IMR-90 (cell line): Measurements from ENCODE around the gene SAMD8. TPM values are rescaled to one million over a fixed set of nuclear protein-coding genes. Genes with fewer than 3 reads are reported as not detected.
A peak's percentile ranks its signal among the peaks of the same experiment; 100 is the strongest.
"Not testable (repeated sequence)": the region's sequence is repeated elsewhere in the genome, so short reads cannot be mapped to it uniquely, and the experiment has no call there.

Source experiments
- ATAC-seq: fragments of 200-7000 bp; cut with Tn5 transposase; 2 replicates; pipeline ENCODE4 v1.9.1; 2020; ENCODE audit warnings: low read depth, mild to moderate bottlenecking, moderate library complexity
- BruUV-seq: library from RNA; stranded (reverse); fragments of 400-500 nt; replicated peaks from 2 replicates; lab custom pipeline; 2021; lab: Mats Ljungman, UMichigan
- CTCF ChIA-PET: fragments of 300-600 bp; formaldehyde crosslinking; extraction: SDS; loops from one replicate; lab custom pipeline; 2021; ENCODE audit warnings: antibody characterized with exemption; lab: Yijun Ruan, JAX
- POLR2A ChIA-PET: fragments of 300-600 bp; sonication (Branson Sonifier 250); formaldehyde crosslinking; loops from one replicate; lab custom pipeline; 2022; ENCODE audit warnings: antibody characterized with exemption; ENCODE audit not compliant: unreplicated experiment; lab: Charles Lee
- DNase-seq: peaks from one replicate; pipeline ENCODE4 v3.0.0; 2013
- H2AFZ ChIP-seq: replicated peaks from 2 replicates; pipeline ENCODE3; 2013; ENCODE audit warnings: low read length, mild to moderate bottlenecking; ENCODE audit not compliant: poor library complexity
- H2AK5ac ChIP-seq: 2 replicates; pipeline ENCODE4 v1.6.1; 2013; ENCODE audit warnings: low read depth, low read length, inconsistent platforms
- H2AK9ac ChIP-seq: replicated peaks from 2 replicates; pipeline ENCODE3; 2013; ENCODE audit warnings: mild to moderate bottlenecking, low read depth, low read length, moderate library complexity; ENCODE audit not compliant: poor library complexity
- H2BK120ac ChIP-seq: 2 replicates; pipeline ENCODE4 v1.6.1; 2013; ENCODE audit warnings: low read depth, low read length, inconsistent platforms
- H2BK15ac ChIP-seq: 3 replicates; pipeline ENCODE4 v1.6.1; 2013; ENCODE audit warnings: low read depth, low read length, inconsistent platforms
- H2BK20ac ChIP-seq: 2 replicates; pipeline ENCODE4 v1.6.1; 2013; ENCODE audit warnings: low read depth, mild to moderate bottlenecking, inconsistent platforms, low read length, moderate library complexity
- H2BK5ac ChIP-seq: 2 replicates; pipeline ENCODE4 v1.6.1; 2013; ENCODE audit warnings: mild to moderate bottlenecking, low read depth, low read length, inconsistent platforms; ENCODE audit not compliant: poor library complexity, severe bottlenecking
- H3K14ac ChIP-seq: replicated peaks from 2 replicates; pipeline ENCODE4 v1.6.1; 2013; ENCODE audit warnings: low read depth, low read length, inconsistent platforms
- H3K18ac ChIP-seq: 2 replicates; pipeline ENCODE4 v1.6.1; 2013; ENCODE audit warnings: low read depth, low read length, control low read depth
- H3K23ac ChIP-seq: 2 replicates; pipeline ENCODE4 v1.6.1; 2013; ENCODE audit warnings: low read depth, low read length, inconsistent platforms
- H3K27ac ChIP-seq: 2 replicates; pipeline ENCODE4 v1.5.1; 2013; ENCODE audit warnings: mild to moderate bottlenecking, control low read depth, low read length; ENCODE audit not compliant: insufficient read depth
- H3K27me3 ChIP-seq: 2 replicates; pipeline ENCODE4 v1.6.1; 2013; ENCODE audit warnings: low read length; ENCODE audit not compliant: control insufficient read depth, insufficient read depth
- H3K36me3 ChIP-seq: 2 replicates; pipeline ENCODE4 v1.6.1; 2013; ENCODE audit warnings: low read length, mixed read lengths; ENCODE audit not compliant: control insufficient read depth, insufficient read depth
- H3K4ac ChIP-seq: 2 replicates; pipeline ENCODE4 v1.6.1; 2013; ENCODE audit warnings: low read depth, low read length, inconsistent platforms
- H3K4me1 ChIP-seq: 2 replicates; pipeline ENCODE4 v1.6.1; 2013; ENCODE audit warnings: low read length, mixed read lengths; ENCODE audit not compliant: control insufficient read depth, insufficient read depth
- H3K4me2 ChIP-seq: 2 replicates; pipeline ENCODE4 v1.6.1; 2013; ENCODE audit warnings: low read depth, mild to moderate bottlenecking, control low read depth, low read length, moderate library complexity
- H3K4me3 ChIP-seq: 2 replicates; pipeline ENCODE4 v1.5.1; 2013; ENCODE audit warnings: low read depth, mild to moderate bottlenecking, control low read depth, low read length, moderate library complexity; ENCODE audit not compliant: insufficient read depth
- H3K56ac ChIP-seq: 2 replicates; pipeline ENCODE4 v1.6.1; 2013; ENCODE audit warnings: low read length, inconsistent platforms; ENCODE audit not compliant: insufficient read depth; ENCODE audit errors: extremely low read depth
- H3K79me1 ChIP-seq, 2 experiments: 2 replicates each; pipeline ENCODE4 v1.6.1; 2013; ENCODE audit warnings: low read length in 2 of 2, inconsistent platforms in 1 of 2, low read depth in 1 of 2
- H3K9ac ChIP-seq: 2 replicates; pipeline ENCODE4 v1.6.1; 2013; ENCODE audit warnings: low read depth, low read length, control low read depth
- H3K9me1 ChIP-seq: 2 replicates; pipeline ENCODE4 v1.6.1; 2013; ENCODE audit warnings: low read length, inconsistent platforms; ENCODE audit not compliant: insufficient read depth
- H3K9me3 ChIP-seq: 2 replicates; pipeline ENCODE4 v1.6.1; 2013; ENCODE audit warnings: low read length; ENCODE audit not compliant: control insufficient read depth, insufficient read depth
- H4K20me1 ChIP-seq: 2 replicates; pipeline ENCODE4 v1.6.1; 2013; ENCODE audit warnings: low read length, inconsistent platforms; ENCODE audit not compliant: insufficient read depth
- H4K5ac ChIP-seq: 2 replicates; pipeline ENCODE4 v1.6.1; 2013; ENCODE audit warnings: mild to moderate bottlenecking, low read depth, low read length, control low read depth
- H4K8ac ChIP-seq, 2 experiments: 2 replicates each; pipeline ENCODE4 v1.6.1; 2013; ENCODE audit warnings: low read depth in 2 of 2, low read length in 2 of 2, control low read depth in 1 of 2, inconsistent platforms in 1 of 2
- H4K91ac ChIP-seq: 2 replicates; pipeline ENCODE4 v1.6.1; 2013; ENCODE audit warnings: low read depth, low read length, inconsistent platforms; ENCODE audit not compliant: insufficient read depth
- CEBPB ChIP-seq: IDR thresholded peaks from 2 replicates; pipeline ENCODE4 v1.6.1; 2012; ENCODE audit warnings: low read depth, low read length, improper control_type of control experiment
- MAFK ChIP-seq: IDR thresholded peaks from 2 replicates; pipeline ENCODE4 v1.6.1; 2012; ENCODE audit warnings: low read depth, low read length, improper control_type of control experiment
- MXI1 ChIP-seq: IDR thresholded peaks from 2 replicates; pipeline ENCODE4 v1.6.1; 2012; ENCODE audit warnings: low read depth, mild to moderate bottlenecking, low read length, moderate library complexity, borderline replicate concordance
- WGBS, 2 experiments: methylation state at CpG; one replicate each; pipeline versions ENCODE4 v1.1.5 to v1.1.7; 2013; ENCODE audit warnings: missing lambda C conversion rate in 2 of 2; ENCODE audit not compliant: insufficient read length in 1 of 2; ENCODE audit errors: extremely low coverage in 2 of 2; 5-methylcytosine and 5-hydroxymethylcytosine counted together
- dilution Hi-C: fragments of 300-500 bp; cut with HindIII; formaldehyde crosslinking; loops from one replicate; pipeline ENCODE4 v1.14.3; 2018; ENCODE audit warnings: low sequenced_read_pairs; ENCODE audit not compliant: unreplicated experiment
- in situ Hi-C: fragments of 300-500 bp; cut with MboI; formaldehyde crosslinking; loops from 3 replicates; pipeline ENCODE4 v1.14.3; 2019; ENCODE audit warnings: low sequenced_read_pairs, inconsistent platforms, mixed read lengths
- intact Hi-C: fragments of 100-400 bp; cut with micrococcal nuclease; formaldehyde crosslinking; loops from 2 replicates; pipeline ENCODE4 v1.10.0; 2022
- polyA plus RNA-seq, 3 experiments: library from polyadenylated mRNA; depleted of rRNA; stranded (reverse); fragments of >200 nt; gene quantifications; 2 replicates each; pipeline ENCODE4 v1.2.3, GENCODE V29; 2012; ENCODE audit warnings: low replicate concordance in 1 of 3
- total RNA-seq: library from RNA; depleted of rRNA; stranded (reverse); fragments of >200 nt; gene quantifications from 2 replicates; pipeline ENCODE4 v1.2.3, GENCODE V29; 2012

The SAMD8 gene
- total and polyA plus RNA-seq, 2 of the 4 experiments (the other 2 are of a cell fraction): 10.1 to 28.7 TPM

DNA sequence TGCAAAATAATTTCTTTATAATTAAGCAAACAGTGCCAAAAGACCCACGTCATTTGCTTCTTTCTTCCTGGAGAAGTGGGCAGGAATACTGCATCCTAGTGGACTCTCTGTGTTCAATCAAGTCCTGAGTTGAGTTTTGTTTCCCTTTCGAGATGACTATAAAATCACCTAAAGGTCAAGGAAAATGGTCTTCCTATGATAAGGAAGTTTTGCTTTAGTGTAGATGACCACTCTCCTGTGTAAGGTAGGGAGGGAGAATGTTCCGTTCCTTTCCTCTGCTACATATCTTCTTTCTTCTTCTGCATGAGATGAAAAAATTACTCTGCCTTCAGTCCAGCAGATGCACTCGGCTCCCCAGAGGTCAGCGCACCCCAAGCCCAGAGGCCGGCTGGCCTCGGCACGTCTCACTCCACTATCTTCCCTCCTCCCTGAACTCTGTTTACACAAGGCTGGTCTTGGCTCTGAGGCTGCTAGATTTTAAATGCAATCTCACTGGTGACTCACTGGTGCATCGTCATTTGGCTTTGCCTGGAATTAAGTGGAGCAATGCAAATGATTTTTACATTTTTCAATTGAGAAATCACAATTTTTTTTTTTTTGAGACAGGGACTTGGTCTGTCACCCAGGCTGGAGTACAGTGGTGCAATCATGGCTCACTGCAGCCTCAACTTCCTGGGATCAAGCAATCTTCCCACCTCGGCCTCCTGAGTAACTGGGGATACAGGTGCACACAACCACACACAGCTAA is 80.5 kb downstream of the SAMD8 start (continued):
- TF ChIP-seq MAFK (peak; percentile 7; the same call in 1 of the 2 replicates), CEBPB (peak; percentile 93), MXI1 (no peak)

DNA sequence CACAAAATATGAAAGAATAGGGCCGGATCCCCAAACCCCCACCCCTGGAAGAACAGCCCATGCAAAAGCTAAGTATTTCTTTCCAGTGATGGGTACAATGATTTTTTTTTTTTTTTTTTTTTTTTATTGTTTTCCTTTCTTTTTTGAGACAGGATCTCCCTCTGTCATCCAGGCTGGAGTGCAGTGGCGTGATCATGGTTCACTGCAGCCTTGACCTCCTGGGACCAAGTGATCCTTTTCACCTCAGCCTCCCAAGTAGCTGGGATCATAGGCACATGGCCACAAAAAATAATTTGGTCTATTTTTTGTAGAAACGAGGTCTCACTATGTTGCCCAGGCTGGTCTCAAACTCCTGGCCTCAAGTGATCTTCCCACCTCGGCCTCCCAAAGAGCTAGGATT is 83.2 kb downstream of the SAMD8 start:
- dilution Hi-C loops: not testable (repeated sequence)
- WGBS, 2 experiments: 80% methylated on average over 1 of the region's 4 CpGs; no CpG with 5 or more reads in 1 of the 2 experiments

More for the DNA sequence above, 83.2 kb downstream of the SAMD8 start:
- ChIA-PET POLR2A (interaction anchor here (0.6 to 0.7 kb wide), 2 partner anchors 31 to 32 kb away, joined by 3 to 9 read pairs; no protein-coding TSS in a partner anchor), CTCF (interaction anchor here (0.7 to 0.9 kb wide), 2 partner anchors 41 to 58 kb away, joined by 3 to 5 read pairs; partner anchors contain the start of gene COMTD1)
- H3K4me3 ChIP-seq, H4K20me1 ChIP-seq, H3K36me3 ChIP-seq, DNase-seq, H3K9ac ChIP-seq, ATAC-seq, H3K14ac ChIP-seq, H3K4me2 ChIP-seq, H3K9me3 ChIP-seq, H3K56ac ChIP-seq, in situ Hi-C loops, H2AFZ ChIP-seq, BruUV-seq, H3K27me3 ChIP-seq, H3K23ac ChIP-seq, H2AK9ac ChIP-seq: not testable (repeated sequence)
- H4K8ac ChIP-seq: peak overlapping the region in 1 of 2 experiments; percentile 63; a peak in 3 of 4 replicates
- H4K5ac ChIP-seq: peak overlapping the region; percentile 55
- peak overlapping the region; percentile 32 for H2BK120ac ChIP-seq
- intact Hi-C loops: loop anchor here (1.0 kb wide), 1 partner anchor 16 kb away; the partner anchor contains the start of gene VDAC2
- peak overlapping the region; percentile 90 for H3K18ac ChIP-seq
- H2BK5ac ChIP-seq: peak overlapping the region; percentile 94
- H2BK20ac ChIP-seq: peak overlapping the region; percentile 66; the same call in 1 of the 2 replicates
- H4K91ac ChIP-seq: peak overlapping the region; percentile 67
- H3K27ac ChIP-seq: peak overlapping the region; percentile 87
- H3K9me1 ChIP-seq: peaks cover 27% of the 10 kb centered on the region
- peaks cover 23 to 35% of the 10 kb centered on the region in 2 experiments; a peak in 3 of 4 replicates for H3K79me1 ChIP-seq
- peak overlapping the region; percentile 88 for H2AK5ac ChIP-seq
- H3K4ac ChIP-seq: peak overlapping the region; percentile 46
- peak overlapping the region; percentile 37; the same call in 2 of the 3 replicates for H2BK15ac ChIP-seq
- H3K4me1 ChIP-seq: peaks cover 18% of the 10 kb centered on the region
